Activated naive CD8-positive, alpha-beta T cell treated with anti-CD3 and anti-CD28 coated beads, Interleukin-2, amount 10 ng/mL, durations not matched to agents 7 days and 5 days (primary cell): ENCODE data around the gene KIZ. TPM values are rescaled to one million over a fixed set of nuclear protein-coding genes. Genes with fewer than 3 reads are reported as not detected.

ENCODE experiments used
- ATAC-seq: fragments of 150-1000 bp; cut with Tn5 transposase; one replicate; pipeline ENCODE4 v1.10.0; 2021; ENCODE audit warnings: low read depth, moderate library complexity
- POLR2A ChIA-PET: fragments of 350-600 bp; sonication (Branson Sonifier 250); formaldehyde crosslinking; loops from one replicate; lab custom pipeline; 2021; ENCODE audit warnings: antibody characterized with exemption; lab: Charles Lee
- DNase-seq: peaks from one replicate; pipeline ENCODE4 v3.0.0; 2021
- H3K27ac Mint-ChIP-seq: one replicate; pipeline ENCODE4 v1.8.0; 2022; ENCODE audit warnings: mild to moderate bottlenecking, mixed read lengths
- H3K27me3 Mint-ChIP-seq: one replicate; pipeline ENCODE4 v1.8.0; 2022; ENCODE audit warnings: mild to moderate bottlenecking, moderate library complexity, mixed read lengths
- H3K36me3 Mint-ChIP-seq: one replicate; pipeline ENCODE4 v1.8.0; 2021; ENCODE audit warnings: mild to moderate bottlenecking, mixed read lengths
- H3K4me1 Mint-ChIP-seq: one replicate; pipeline ENCODE4 v1.8.0; 2021; ENCODE audit warnings: mixed read lengths
- H3K4me3 Mint-ChIP-seq: one replicate; pipeline ENCODE4 v1.8.0; 2022; ENCODE audit warnings: mild to moderate bottlenecking, moderate library complexity, mixed read lengths
- H3K9me3 Mint-ChIP-seq: one replicate; pipeline ENCODE4 v1.8.0; 2021; ENCODE audit warnings: mixed read lengths
- total RNA-seq, 2 experiments: library from RNA; stranded (reverse); gene quantifications; one replicate each; pipeline ENCODE4 v1.2.3, GENCODE V29; 2021

The KIZ gene
- total RNA-seq, 2 experiments from 2014 or later: 33.4 to 36.6 TPM

DNA sequence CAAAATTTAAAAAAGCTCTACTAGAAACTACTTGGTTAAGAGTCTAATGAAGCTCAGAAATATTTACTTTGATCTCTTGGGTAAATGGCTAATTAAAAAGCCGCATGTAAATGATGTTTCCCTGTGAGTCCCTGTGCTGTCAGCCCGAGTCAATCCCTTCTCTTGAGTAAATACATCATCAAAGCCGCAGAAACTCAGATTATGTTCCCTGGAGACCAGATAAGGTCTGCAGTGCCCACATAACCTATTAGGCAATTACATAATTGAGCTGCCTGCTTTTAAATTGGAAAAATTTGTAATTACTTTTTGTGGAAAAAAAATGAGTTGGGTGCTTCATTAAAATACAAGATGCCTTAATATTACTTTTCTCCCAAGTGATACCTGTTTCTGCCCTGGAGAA lies 83.1 kb downstream of the KIZ start:
- Mint-ChIP-seq H3K27me3 (no peaks in the 10 kb centered on the region), H3K27ac (no peak overlapping the region), H3K36me3 (peaks cover 6% of the 10 kb centered on the region), H3K4me3 (no peak overlapping the region), H3K9me3 (no peaks in the 10 kb centered on the region), H3K4me1 (peaks cover 8% of the 10 kb centered on the region)
- DNase-seq (no peak), ATAC-seq (no peak)
- POLR2A ChIA-PET: no interaction called here

DNA sequence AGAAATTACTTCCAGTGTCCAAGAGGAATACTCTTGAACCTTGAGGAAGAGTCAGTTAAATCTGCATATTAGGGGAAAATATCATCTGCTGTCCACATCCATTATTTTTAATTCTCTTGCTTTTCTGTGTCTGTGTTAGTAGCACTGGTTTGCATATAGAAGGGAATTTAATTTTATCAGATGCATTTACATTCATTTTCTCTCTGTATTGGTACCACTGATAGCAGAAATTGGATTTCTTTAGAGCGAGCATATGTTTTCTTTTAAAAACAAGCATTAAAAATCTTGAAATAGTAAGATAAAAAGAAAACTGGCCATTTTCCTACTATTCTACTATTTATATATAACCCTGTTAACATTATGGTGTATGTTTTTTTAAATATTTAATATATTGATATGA lies 83.8 kb downstream of the KIZ start:
- H3K9me3 Mint-ChIP-seq: no peaks in the 10 kb centered on the region
- no peak for ATAC-seq
- no peak for DNase-seq
- H3K4me3 Mint-ChIP-seq: no peak overlapping the region
- no peaks in the 10 kb centered on the region for H3K27me3 Mint-ChIP-seq
- H3K27ac Mint-ChIP-seq: no peak overlapping the region
- H3K36me3 Mint-ChIP-seq: peaks cover 6% of the 10 kb centered on the region
- H3K4me1 Mint-ChIP-seq: peaks cover 8% of the 10 kb centered on the region
- POLR2A ChIA-PET: no interaction called here

DNA sequence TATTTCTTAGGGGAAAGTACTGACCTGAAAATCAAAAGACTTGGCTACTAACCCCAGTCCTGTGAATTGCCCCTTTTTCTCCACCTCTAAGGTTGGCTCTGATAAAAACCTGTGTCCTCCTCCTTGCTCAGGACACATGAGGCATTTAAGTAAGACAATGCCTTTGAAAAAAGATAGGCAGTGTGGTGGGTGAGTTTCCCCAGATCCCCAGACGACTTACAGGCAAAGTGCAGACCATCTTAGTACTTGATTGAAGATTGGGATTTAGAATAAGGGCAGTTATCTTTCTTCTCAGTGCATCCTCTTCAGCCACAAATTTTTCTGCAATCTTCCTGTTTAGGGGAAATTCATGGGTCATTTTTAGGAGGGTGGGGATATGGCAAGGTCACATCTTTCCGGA lies 87.8 kb downstream of the KIZ start:
- Mint-ChIP-seq H3K4me1 (peaks cover 8% of the 10 kb centered on the region), H3K4me3 (no peak overlapping the region), H3K27me3 (no peaks in the 10 kb centered on the region), H3K36me3 (no peaks in the 10 kb centered on the region), H3K27ac (no peak overlapping the region), H3K9me3 (no peaks in the 10 kb centered on the region)
- ATAC-seq (no peak), DNase-seq (no peak)
- POLR2A ChIA-PET: no interaction called here

DNA sequence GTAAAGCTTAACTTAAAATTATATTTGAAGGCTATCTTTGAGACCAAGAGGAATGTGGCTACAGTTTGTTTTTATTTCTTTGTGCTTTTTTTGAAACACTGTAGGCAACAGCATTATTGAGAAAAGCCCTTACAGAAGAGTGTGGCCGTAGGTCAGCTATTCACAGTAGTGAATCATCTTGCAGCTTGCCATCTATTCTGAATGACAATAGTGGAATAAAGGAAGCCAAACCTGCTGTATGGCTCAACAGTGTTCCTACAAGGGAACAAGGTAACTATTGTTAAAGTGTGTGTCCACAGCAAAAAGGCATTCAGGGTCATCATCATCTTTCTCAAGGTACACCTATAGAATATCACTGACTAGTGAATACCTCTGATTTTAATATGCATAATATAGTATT lies 88.5 kb downstream of the KIZ start:
- no peaks in the 10 kb centered on the region for H3K36me3 Mint-ChIP-seq
- H3K4me1 Mint-ChIP-seq: peaks cover 8% of the 10 kb centered on the region
- no peak for DNase-seq
- no peak overlapping the region for H3K4me3 Mint-ChIP-seq
- no peaks in the 10 kb centered on the region for H3K27me3 Mint-ChIP-seq
- POLR2A ChIA-PET: no interaction called here
- ATAC-seq: no peak
- H3K27ac Mint-ChIP-seq: no peak overlapping the region
- no peaks in the 10 kb centered on the region for H3K9me3 Mint-ChIP-seq

DNA sequence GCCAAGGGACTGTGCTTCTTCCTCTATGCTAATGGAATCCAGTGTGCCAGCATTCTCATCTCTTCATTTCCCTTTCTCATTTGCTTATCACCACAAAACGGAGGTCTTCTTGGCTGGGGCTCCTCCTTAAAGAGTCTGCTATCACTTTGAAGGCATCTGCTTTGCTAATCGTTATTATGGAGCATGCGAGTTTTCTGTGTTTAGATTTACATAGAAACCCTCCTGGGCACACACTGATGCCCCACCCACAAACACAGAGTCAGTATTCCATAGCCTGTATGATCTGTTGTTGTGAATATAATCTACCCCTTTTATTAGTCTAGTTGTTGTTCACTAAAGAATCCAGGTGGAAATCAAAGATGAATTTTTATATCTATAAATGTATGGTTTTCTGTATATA lies 93.8 kb downstream of the KIZ start:
- no peak overlapping the region for H3K27ac Mint-ChIP-seq
- POLR2A ChIA-PET: no interaction called here

DNA sequence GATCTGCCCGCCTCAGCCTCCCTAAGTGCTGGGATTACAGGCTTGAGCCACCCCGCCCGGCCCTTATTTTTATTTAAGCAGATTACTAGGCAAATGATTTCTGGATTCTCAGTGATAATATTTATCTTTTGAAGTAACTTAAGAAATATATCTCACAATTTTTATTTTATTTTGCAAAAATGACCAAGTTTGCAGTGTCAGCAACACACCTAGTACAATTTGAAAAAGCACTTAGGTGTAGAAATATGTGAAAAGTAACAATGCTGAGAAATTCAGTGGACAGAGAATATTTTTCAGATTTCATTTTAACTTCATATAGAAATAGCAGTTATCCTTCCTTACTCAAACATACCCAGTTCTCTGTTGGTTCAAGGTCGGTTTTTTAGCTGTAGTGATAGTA lies 98.3 kb downstream of the KIZ start:
- Mint-ChIP-seq H3K36me3 (peaks cover 2% of the 10 kb centered on the region), H3K9me3 (no peaks in the 10 kb centered on the region), H3K4me1 (peaks cover 2% of the 10 kb centered on the region), H3K4me3 (no peak overlapping the region), H3K27ac (no peak overlapping the region), H3K27me3 (no peaks in the 10 kb centered on the region)
- DNase-seq (no peak), ATAC-seq (no peak)
- POLR2A ChIA-PET: no interaction called here

More for the DNA sequence above, 93.8 kb downstream of the KIZ start:
- Mint-ChIP-seq H3K27me3 (no peaks in the 10 kb centered on the region), H3K4me3 (no peak overlapping the region), H3K4me1 (peaks cover 2% of the 10 kb centered on the region), H3K36me3 (no peaks in the 10 kb centered on the region), H3K9me3 (no peaks in the 10 kb centered on the region)
- DNase-seq: no peak
- no peak for ATAC-seq

DNA sequence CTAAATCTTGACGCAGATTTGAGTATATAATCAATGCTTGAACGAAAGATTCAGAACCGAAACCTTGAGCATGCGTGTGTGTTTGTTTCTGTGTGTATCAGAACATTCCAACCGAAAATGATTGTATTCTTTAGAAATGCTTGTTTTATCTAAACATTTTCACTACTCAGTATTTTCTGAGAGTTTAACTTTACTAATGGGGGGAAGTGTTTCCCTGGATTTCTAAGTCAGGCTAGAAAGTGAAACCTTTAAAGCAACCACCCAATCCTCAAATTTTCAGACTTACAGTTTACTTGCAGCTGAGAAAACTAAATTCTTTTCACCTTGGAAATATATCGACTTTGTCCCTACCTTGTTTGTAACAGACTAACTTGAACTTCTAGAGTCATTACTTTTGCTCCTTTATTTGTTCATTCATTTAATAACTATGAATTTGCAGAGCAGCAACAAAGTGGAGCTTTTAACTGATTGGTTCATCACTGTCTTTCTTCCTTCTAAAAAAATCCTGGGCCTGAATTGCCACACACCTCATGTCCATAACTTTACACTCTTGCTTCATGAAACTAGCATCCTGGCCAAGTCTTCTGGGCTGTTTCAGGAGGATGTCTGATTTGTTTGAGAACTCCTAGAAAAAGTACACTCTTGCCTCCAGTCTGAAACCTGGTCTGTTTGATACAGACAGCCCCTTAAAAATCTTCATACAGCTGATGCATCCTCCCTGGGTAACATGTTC lies 99.5 kb downstream of the KIZ start:
- Mint-ChIP-seq H3K27me3 (no peaks in the 10 kb centered on the region), H3K4me1 (peaks cover 2% of the 10 kb centered on the region), H3K36me3 (peaks cover 2% of the 10 kb centered on the region), H3K27ac (no peak overlapping the region), H3K9me3 (no peaks in the 10 kb centered on the region), H3K4me3 (no peak overlapping the region)
- no peak for ATAC-seq
- POLR2A ChIA-PET: no interaction called here
- DNase-seq: no peak

DNA sequence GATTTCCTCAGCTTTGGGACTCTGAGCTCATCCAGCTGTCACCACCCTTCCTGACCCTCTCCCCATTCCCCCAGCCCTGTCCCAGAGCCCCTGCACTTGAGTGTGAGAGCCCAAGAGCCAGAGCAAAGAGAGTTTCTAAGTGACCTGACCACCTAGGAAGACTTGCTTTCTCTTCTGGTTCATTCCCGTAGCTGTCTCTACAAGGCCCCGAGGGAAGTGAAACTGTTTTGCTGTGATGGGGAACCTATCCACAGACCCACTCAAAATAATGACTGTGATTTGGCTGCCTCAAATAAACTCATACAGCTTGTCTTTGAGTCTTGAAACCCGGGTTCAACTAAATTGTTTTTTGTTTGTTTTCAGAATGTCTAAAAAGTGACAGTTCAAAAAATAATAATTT lies 102.6 kb downstream of the KIZ start:
- ATAC-seq: no peak

DNA sequence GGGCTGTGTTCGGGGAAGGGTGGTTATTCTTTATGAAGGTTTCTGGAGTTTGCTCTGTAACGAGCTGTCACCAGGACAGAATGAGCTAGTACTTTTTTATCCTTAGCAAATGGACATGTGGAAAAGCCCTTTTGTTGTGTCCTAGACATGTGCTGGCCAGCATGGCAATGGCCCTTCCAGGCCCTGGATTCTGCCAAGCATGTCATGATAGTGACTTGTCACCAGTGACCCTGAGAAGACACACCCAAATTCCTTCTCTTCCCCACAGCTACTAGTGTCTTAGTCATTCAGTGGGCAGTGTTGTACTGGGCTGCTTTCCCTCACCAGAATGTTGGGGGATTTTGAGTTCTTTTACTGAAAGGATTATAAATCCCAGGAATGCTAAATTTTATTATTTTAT lies 103.3 kb downstream of the KIZ start:
- Mint-ChIP-seq H3K27me3 (no peaks in the 10 kb centered on the region), H3K27ac (no peak overlapping the region), H3K4me1 (peaks cover 2% of the 10 kb centered on the region), H3K9me3 (no peaks in the 10 kb centered on the region), H3K36me3 (peaks cover 3% of the 10 kb centered on the region), H3K4me3 (no peak overlapping the region)
- ATAC-seq (no peak), DNase-seq (no peak)
- POLR2A ChIA-PET: no interaction called here

More for the DNA sequence above, 102.6 kb downstream of the KIZ start:
- H3K9me3 Mint-ChIP-seq: no peaks in the 10 kb centered on the region
- H3K4me3 Mint-ChIP-seq: no peak overlapping the region
- no peak for DNase-seq
- H3K27ac Mint-ChIP-seq: no peak overlapping the region
- no peaks in the 10 kb centered on the region for H3K27me3 Mint-ChIP-seq
- H3K4me1 Mint-ChIP-seq: peaks cover 2% of the 10 kb centered on the region
- peaks cover 3% of the 10 kb centered on the region for H3K36me3 Mint-ChIP-seq
- POLR2A ChIA-PET: no interaction called here

DNA sequence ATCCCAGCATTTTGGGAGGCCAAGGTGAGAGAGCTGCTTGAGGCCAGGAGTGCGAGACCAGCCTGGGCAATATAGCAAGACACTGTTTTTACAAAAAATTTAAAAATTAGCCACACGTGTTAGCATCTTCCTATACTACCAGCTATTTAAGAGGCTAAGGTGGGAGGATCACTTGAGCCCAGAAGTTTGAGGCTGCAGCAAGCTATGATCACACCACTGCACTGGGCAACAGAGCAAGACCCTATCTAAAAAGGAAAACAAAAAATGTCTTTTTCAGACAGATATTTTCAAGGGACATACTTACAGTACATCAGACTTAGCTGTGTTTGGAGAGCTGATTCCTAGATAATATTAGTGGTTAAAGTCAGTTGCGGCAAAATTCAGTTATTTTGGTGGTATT lies 104.3 kb downstream of the KIZ start:
- H3K9me3 Mint-ChIP-seq: no peaks in the 10 kb centered on the region

DNA sequence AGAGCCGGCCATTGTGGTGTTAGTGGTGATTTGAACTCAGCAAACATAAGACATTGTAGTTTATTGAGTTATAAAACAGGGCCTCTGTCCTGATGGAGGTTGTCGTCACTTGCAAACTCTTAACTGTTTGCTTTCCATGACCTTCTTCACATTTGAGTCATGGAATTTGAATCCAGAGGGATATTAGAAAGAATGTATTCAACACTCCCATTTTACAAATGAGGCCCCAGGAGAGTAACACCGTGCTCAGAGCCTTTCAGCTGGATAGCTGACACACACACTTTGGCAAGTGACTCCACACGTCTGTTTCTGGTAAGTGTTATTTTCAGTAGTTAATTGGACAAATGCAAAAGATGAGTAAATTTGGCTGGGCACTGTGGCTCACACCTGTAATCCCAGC lies 104.8 kb downstream of the KIZ start:
- ATAC-seq (no peak), DNase-seq (no peak)
- Mint-ChIP-seq H3K9me3 (no peaks in the 10 kb centered on the region), H3K36me3 (peaks cover 3% of the 10 kb centered on the region), H3K27ac (no peak overlapping the region), H3K27me3 (no peaks in the 10 kb centered on the region), H3K4me3 (no peak overlapping the region), H3K4me1 (no peaks in the 10 kb centered on the region)
- POLR2A ChIA-PET: no interaction called here

More for the DNA sequence above, 104.3 kb downstream of the KIZ start:
- no peaks in the 10 kb centered on the region for H3K4me1 Mint-ChIP-seq
- no peak for DNase-seq
- H3K27ac Mint-ChIP-seq: no peak overlapping the region
- H3K36me3 Mint-ChIP-seq: peaks cover 3% of the 10 kb centered on the region
- H3K4me3 Mint-ChIP-seq: no peak overlapping the region
- no peaks in the 10 kb centered on the region for H3K27me3 Mint-ChIP-seq
- POLR2A ChIA-PET: interaction anchor here (0.6 kb wide), 1 partner anchor 91 kb away, joined by 4 read pairs; no protein-coding TSS in a partner anchor
- ATAC-seq: no peak

DNA sequence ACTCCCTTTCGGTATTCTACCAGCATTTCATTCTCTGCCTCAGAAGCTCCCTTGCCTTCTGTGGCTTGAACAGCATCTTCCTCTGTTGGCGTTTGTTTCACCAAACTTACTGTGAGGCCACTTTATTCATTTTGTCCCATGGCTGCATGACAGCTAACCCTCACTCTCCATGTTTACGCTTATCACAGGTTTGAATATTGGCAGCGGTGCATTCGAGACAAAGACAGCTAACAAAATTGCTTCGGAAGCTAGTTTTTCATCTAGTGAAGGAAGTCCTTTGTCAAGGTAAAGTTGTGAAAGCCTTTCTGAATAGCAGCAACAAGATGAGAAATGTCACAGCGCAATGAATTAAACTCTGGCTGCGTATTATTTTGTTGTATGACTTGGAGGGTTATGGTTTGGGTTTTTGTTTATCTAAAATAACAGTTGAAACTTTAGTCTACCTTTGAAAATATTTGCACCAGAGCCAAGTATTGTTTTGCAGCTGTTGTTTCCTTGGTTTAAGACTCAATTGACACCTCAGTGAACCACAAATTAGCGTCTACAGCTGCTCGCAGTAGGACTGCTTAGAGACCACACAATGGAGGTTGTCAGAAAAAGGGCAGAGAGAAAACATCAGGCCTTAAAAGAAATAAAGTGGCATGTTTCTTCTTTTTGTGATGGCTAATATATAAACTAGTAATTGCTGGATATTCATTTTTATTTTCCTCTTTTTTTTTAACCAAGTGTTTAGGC lies 106.8 kb downstream of the KIZ start:
- no peak for ATAC-seq
- POLR2A ChIA-PET: no interaction called here
- no peaks in the 10 kb centered on the region for H3K27me3 Mint-ChIP-seq
- no peak overlapping the region for H3K4me3 Mint-ChIP-seq
- H3K27ac Mint-ChIP-seq: no peak overlapping the region
- H3K9me3 Mint-ChIP-seq: no peaks in the 10 kb centered on the region
- H3K36me3 Mint-ChIP-seq: peaks cover 3% of the 10 kb centered on the region
- H3K4me1 Mint-ChIP-seq: peaks cover 2% of the 10 kb centered on the region
- no peak for DNase-seq

DNA sequence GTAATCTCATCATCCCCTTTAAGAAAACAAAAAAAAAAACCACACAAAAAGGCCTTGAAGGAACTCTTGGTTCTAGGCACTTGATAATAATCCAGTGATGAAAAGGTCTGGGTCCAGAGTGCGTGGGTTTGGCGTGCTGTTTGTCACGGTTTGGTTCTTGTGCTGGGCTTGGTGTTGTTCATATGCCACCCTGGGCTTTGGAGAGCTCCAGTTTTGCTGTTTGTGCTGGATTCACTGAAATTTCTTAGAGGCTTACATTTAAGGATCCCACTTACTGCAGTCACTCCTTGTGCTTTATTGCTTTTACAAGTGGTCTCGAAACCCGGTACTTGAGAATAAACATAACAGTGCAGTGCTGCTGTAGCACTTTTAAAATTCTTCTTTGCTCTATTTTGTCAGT lies 108.4 kb downstream of the KIZ start:
- no peaks in the 10 kb centered on the region for H3K9me3 Mint-ChIP-seq
- ATAC-seq (no peak), DNase-seq (no peak)
- H3K36me3 Mint-ChIP-seq: peaks cover 1% of the 10 kb centered on the region
- POLR2A ChIA-PET: no interaction called here
- H3K27me3 Mint-ChIP-seq: no peaks in the 10 kb centered on the region
- H3K4me3 Mint-ChIP-seq: no peak overlapping the region
- H3K4me1 Mint-ChIP-seq: peaks cover 2% of the 10 kb centered on the region
- no peak overlapping the region for H3K27ac Mint-ChIP-seq
